ENCODE results near the gene KAT2A.

- TF ChIP-seq CTCF (tag by site-specific recombination; IDR thresholded peaks at IDR 0.05) (no peak), ZFP37 (tag by site-specific recombination; IDR thresholded peaks at IDR 0.05) (no peak), ELK4 (IDR thresholded peaks at IDR 0.05; ENCODE audit: borderline replicate concordance, low read depth, low read length) (no peak), ZBTB10 (tag by site-specific recombination; IDR thresholded peaks at IDR 0.05) (no peak), ZNF488 (tag by site-specific recombination; IDR thresholded peaks at IDR 0.05) (no peak), PRDM6 (tag by site-specific recombination; IDR thresholded peaks at IDR 0.05) (no peak)
Measured at GRCh38 chr17:42118545-42118944, 2.6 kb downstream of the KAT2A start.
